Motor neuron (in vitro differentiated cells): ENCODE results near the gene NPHP1. TPM values are rescaled to one million over a fixed set of nuclear protein-coding genes. Genes with fewer than 3 reads are reported as not detected.
A peak's percentile ranks its signal among the peaks of the same experiment; 100 is the strongest.
"Not testable (repeated sequence)": the region's sequence is repeated elsewhere in the genome, so short reads cannot be mapped to it uniquely, and the experiment has no call there.

Source experiments
- ATAC-seq, 8 experiments: fragments of 200-7000 bp; cut with Tn5 transposase; replicated peaks in 6 of 8; 2 replicates each; pipeline ENCODE4 v1.8.0; 2021; ENCODE audit warnings: mild to moderate bottlenecking in 8 of 8, moderate library complexity in 8 of 8
- H3K27ac ChIP-seq, 2 donors: fragments of 250-450 bp; sonication (Bioruptor Pico); 2 replicates each; pipeline ENCODE4 v1.9.0; 2021; ENCODE audit warnings: antibody characterized with exemption in 2 of 2, mild to moderate bottlenecking in 2 of 2, moderate library complexity in 1 of 2
- H3K4me1 ChIP-seq, 2 donors: fragments of 250-450 bp; sonication (Bioruptor Pico); replicated peaks in 1 of 2; 2 replicates each; pipeline ENCODE4 v1.6.1; 2021; ENCODE audit warnings: antibody characterized with exemption in 2 of 2, mild to moderate bottlenecking in 2 of 2, moderate library complexity in 1 of 2
- H3K4me3 ChIP-seq, 5 donors: fragments of 250-450 bp; sonication (Bioruptor Pico); 2 replicates each; pipeline ENCODE4 v1.9.0; 2021; ENCODE audit warnings: antibody characterized with exemption in 5 of 5, mild to moderate bottlenecking in 5 of 5, moderate library complexity in 4 of 5
- WGBS, 10 experiments: fragments of 450-650 bp; shearing (Covaris generic); methylation state at CpG; one replicate each; pipeline ENCODE4 v1.0.0; 2022; 5-methylcytosine and 5-hydroxymethylcytosine counted together
- in situ Hi-C, 9 experiments: fragments of 400-800 bp; cut with MboI; loops; one replicate each; pipeline ENCODE4 v1.15.0; 2021; ENCODE audit warnings: low sequenced_read_pairs in 9 of 9, low pct_unique_long_range_greater_than_20kb in 2 of 9; ENCODE audit not compliant: unreplicated experiment in 9 of 9
- total RNA-seq, 8 experiments: library from RNA; unstranded; fragments of 300-600 nt; gene quantifications; 2 replicates each; pipeline versions ENCODE4 v1.2.3 to v1.2.4, GENCODE V29; 2022

The NPHP1 gene
- total RNA-seq, 8 experiments from 2014 or later, result 1.9 to 24.2 (median 4.6) TPM

- in situ Hi-C loops, result no loop called here
- Histone ChIP-seq H3K4me1 (peaks cover 0 to 2% of the 10 kb centered on the region in 2 donors), H3K27ac (no peak overlapping the region), H3K4me3 (no peak overlapping the region)
- no peak for ATAC-seq
- 70 to 100% (median 83%) methylated on average over 1 to 5 of the region's 6 CpGs; no CpG with 5 or more reads in 1 of the 10 experiments for WGBS, 10 experiments
These were observed 32.3 kb downstream of the NPHP1 start for GRCh38 chr2:110172506-110172905.

- Histone ChIP-seq H3K27ac (no peak overlapping the region), H3K4me1 (peaks cover 0 to 2% of the 10 kb centered on the region in 2 donors), H3K4me3 (no peak overlapping the region)
- in situ Hi-C loops, result no loop called here
- no peak for ATAC-seq
- WGBS, 10 experiments, result 39 to 100% (median 80%) methylated on average over 1 to 3 of the region's 3 CpGs; no CpG with 5 or more reads in 3 of the 10 experiments
These were observed 34.7 kb downstream of the NPHP1 start for GRCh38 chr2:110170102-110170501.

GRCh38 chr2:110167326-110168000 lies 37.4 kb downstream of the NPHP1 start:
- in situ Hi-C loops, result no loop called here
- Histone ChIP-seq H3K4me3 (no peak overlapping the region), H3K27ac (no peak overlapping the region), H3K4me1 (peaks cover 0 to 2% of the 10 kb centered on the region in 2 donors)
- no peak for ATAC-seq
- 15 to 64% (median 45%) methylated on average over 2 to 4 of the region's 5 CpGs; no CpG with 5 or more reads in 4 of the 10 experiments for WGBS, 10 experiments

GRCh38 chr2:110166266-110166665 lies 38.5 kb downstream of the NPHP1 start:
- in situ Hi-C loops, result no loop called here
- Histone ChIP-seq H3K27ac (no peak overlapping the region), H3K4me1 (no peaks in the 10 kb centered on the region), H3K4me3 (no peak overlapping the region)
- no peak for ATAC-seq
- WGBS, 10 experiments, result 52 to 100% (median 93%) methylated on average over 1 to 2 of the region's 2 CpGs

- in situ Hi-C loops, result no loop called here
- no peak overlapping the region for H3K27ac ChIP-seq
- H3K4me3 ChIP-seq, result no peak overlapping the region
- peak in 4 of 8 experiments; percentile 46 to 90 (median 77) for ATAC-seq
- no peaks in the 10 kb centered on the region for H3K4me1 ChIP-seq
- WGBS, 10 experiments, result 0 to 100% (median 60%) methylated on average over 1 to 4 of the region's 4 CpGs; no CpG with 5 or more reads in 1 of the 10 experiments
These were observed 47.5 kb downstream of the NPHP1 start for GRCh38 chr2:110157153-110157793.

- WGBS, 10 experiments, result 60 to 100% (median 98%) methylated on average over 1 to 4 of the region's 4 CpGs; no CpG with 5 or more reads in 2 of the 10 experiments
These were observed 50.0 kb downstream of the NPHP1 start for GRCh38 chr2:110154828-110155227.

GRCh38 chr2:110154188-110154587 lies 50.6 kb downstream of the NPHP1 start:
- 42 to 100% (median 82%) methylated on average over 1 to 2 of the region's 2 CpGs; no CpG with 5 or more reads in 3 of the 10 experiments for WGBS, 10 experiments
- in situ Hi-C loops, H3K4me3 ChIP-seq, H3K27ac ChIP-seq, H3K4me1 ChIP-seq, ATAC-seq: not testable (repeated sequence)

More at GRCh38 chr2:110154828-110155227, 50.0 kb downstream of the NPHP1 start:
- ATAC-seq, H3K27ac ChIP-seq, H3K4me1 ChIP-seq, in situ Hi-C loops, H3K4me3 ChIP-seq: not testable (repeated sequence)

- in situ Hi-C loops, result no loop called here
- ATAC-seq, result no peak
- Histone ChIP-seq H3K4me3 (no peak overlapping the region), H3K4me1 (no peaks in the 10 kb centered on the region), H3K27ac (no peak overlapping the region)
- 88 to 100% (median 100%) methylated on average over 1 to 2 of the region's 2 CpGs; no CpG with 5 or more reads in 5 of the 10 experiments for WGBS, 10 experiments
These were observed 51.4 kb downstream of the NPHP1 start for GRCh38 chr2:110153416-110153815.

- H3K27ac ChIP-seq, result no peak overlapping the region
- H3K4me1 ChIP-seq, result no peaks in the 10 kb centered on the region
- no peak for ATAC-seq
- WGBS, 10 experiments, result 36 to 100% (median 80%) methylated on average over 1 to 3 of the region's 3 CpGs
- no peak overlapping the region for H3K4me3 ChIP-seq
- in situ Hi-C loops, result no loop called here
These were observed 51.9 kb downstream of the NPHP1 start for GRCh38 chr2:110152943-110153342.

GRCh38 chr2:110149330-110150220 lies 55.2 kb downstream of the NPHP1 start:
- 6 to 100% (median 63%) methylated on average over 4 to 6 of the region's 6 CpGs; no CpG with 5 or more reads in 1 of the 10 experiments for WGBS, 10 experiments
- in situ Hi-C loops, result no loop called here
- Histone ChIP-seq H3K27ac (no peak overlapping the region), H3K4me3 (no peak overlapping the region), H3K4me1 (no peaks in the 10 kb centered on the region)
- peak in 5 of 8 experiments; percentile 45 to 85 (median 67) for ATAC-seq

- Histone ChIP-seq H3K4me3 (no peak overlapping the region), H3K27ac (no peak overlapping the region), H3K4me1 (no peaks in the 10 kb centered on the region)
- in situ Hi-C loops, result no loop called here
- 43 to 100% (median 92%) methylated on average over 1 to 2 of the region's 2 CpGs; no CpG with 5 or more reads in 2 of the 10 experiments for WGBS, 10 experiments
- no peak for ATAC-seq
These were observed 57.9 kb downstream of the NPHP1 start for GRCh38 chr2:110146945-110147332.

GRCh38 chr2:110146183-110146944 lies 58.4 kb downstream of the NPHP1 start:
- H3K4me3 ChIP-seq, result no peak overlapping the region
- no peak for ATAC-seq
- 45 to 100% (median 94%) methylated on average over 1 to 2 of the region's 2 CpGs; no CpG with 5 or more reads in 1 of the 10 experiments for WGBS, 10 experiments
- H3K4me1 ChIP-seq, result no peaks in the 10 kb centered on the region
- no peak overlapping the region for H3K27ac ChIP-seq
- in situ Hi-C loops, result no loop called here
